Measurements from ENCODE around the gene GIT1. TPM values are rescaled to one million over a fixed set of nuclear protein-coding genes. Genes with fewer than 3 reads are reported as not detected.

The GIT1 gene
- total RNA-seq, 2 donors from 2014 or later = 24.1 to 35.3 TPM

DNA sequence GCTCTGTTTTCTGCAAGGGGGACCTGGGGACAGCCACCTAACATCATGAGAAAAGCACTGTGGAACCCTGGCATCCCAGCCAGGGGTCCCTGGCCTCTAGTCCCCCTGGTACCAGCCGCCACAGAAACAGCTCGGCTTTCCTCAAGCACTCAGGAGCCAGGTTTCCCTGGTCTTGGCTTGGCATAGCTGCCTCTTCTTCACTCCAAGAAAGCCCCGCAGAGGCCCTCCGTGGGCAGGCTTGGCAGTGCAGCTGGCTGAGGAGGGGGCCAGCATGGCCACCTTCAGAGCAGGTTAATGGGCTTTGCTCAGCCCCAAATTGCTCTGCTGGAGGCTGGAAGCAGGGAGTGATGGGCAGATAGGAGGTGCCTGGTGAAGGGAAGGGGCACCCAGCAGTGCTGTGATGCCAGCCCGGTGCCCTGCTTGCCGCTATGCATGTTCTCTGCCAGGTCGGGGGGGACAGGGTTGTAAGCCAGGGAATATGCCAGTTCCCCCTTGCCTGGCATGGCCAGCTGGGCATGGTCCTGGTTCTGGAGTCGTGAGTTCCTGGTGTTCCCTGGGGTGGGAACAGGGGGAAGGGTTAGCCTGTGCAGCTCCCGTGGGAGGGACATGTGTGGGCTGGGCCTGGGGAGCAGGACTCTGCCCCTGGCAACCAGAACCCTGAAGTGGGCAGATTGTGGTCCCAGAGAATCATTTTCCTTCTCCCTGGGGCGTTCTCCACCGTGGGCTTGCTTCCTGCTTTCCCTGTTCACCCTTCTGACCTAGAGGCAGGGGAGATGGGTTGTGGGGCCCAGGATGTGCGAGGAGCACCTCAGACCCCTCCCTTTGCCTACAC lies 6.7 kb upstream of the GIT1 start:
- H3K27ac ChIP-seq = no peak overlapping the region
- no peak for DNase-seq (ENCODE audit: low spot score)
- H3K36me3 ChIP-seq = no peaks in the 10 kb centered on the region
- H3K9me3 ChIP-seq = no peaks in the 10 kb centered on the region
- TF ChIP-seq, protein P1, sequence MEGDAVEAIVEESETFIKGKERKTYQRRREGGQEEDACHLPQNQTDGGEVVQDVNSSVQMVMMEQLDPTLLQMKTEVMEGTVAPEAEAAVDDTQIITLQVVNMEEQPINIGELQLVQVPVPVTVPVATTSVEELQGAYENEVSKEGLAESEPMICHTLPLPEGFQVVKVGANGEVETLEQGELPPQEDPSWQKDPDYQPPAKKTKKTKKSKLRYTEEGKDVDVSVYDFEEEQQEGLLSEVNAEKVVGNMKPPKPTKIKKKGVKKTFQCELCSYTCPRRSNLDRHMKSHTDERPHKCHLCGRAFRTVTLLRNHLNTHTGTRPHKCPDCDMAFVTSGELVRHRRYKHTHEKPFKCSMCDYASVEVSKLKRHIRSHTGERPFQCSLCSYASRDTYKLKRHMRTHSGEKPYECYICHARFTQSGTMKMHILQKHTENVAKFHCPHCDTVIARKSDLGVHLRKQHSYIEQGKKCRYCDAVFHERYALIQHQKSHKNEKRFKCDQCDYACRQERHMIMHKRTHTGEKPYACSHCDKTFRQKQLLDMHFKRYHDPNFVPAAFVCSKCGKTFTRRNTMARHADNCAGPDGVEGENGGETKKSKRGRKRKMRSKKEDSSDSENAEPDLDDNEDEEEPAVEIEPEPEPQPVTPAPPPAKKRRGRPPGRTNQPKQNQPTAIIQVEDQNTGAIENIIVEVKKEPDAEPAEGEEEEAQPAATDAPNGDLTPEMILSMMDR (IDR thresholded peaks at IDR 0.05) = no peak
- no peak for ATAC-seq (ENCODE audit: insufficient number of reproducible peaks, low FRiP score, low read depth)
- no peak overlapping the region for H3K4me3 ChIP-seq
- H3K4me1 ChIP-seq (ENCODE audit: control insufficient read depth in 1 of 2, low read depth in 2 of 2) = peaks cover 18 to 32% of the 10 kb centered on the region in 2 donors
- H3K27me3 ChIP-seq (replicated peaks; ENCODE audit: insufficient read depth) = no peaks in the 10 kb centered on the region

DNA sequence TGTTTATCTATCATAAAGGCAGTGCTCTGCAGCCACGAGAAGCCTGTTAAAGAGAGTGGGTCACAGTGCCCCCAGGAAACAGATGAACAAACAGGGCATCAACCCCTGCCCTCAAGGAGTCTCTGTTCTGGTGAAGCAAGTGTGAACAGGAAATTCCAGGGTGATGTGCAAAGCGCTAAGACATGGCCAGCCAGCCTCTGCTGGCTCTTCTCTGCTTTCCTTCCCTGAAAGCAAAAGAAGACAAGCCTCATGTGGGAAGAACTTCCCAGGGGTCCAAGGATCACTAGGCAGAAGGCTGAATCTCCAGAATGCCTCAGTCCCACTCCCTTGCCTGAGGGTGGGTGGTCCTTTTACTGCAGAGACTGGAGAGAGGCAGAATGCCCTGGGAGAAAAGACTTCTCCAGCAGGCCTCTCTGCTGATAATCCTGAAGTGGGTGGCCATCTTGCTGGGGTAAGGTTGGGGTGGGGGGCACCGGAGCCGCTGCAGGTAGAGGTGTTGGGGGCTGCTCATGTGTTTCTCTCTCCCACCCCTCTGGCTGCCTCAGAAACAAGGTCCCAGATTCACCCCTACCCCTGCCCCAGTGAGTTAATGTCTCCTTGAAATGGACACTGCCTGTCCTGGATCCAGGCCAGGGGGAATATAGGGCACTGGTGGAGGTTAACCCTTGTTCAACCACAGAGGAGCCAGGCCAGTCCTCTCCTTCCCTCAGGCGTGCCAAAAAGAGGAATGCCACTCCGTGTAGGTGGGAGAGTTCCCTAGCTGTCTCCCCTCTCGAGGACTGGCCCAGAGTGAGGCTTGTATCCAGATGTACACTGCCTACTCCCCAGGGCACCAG lies 5.9 kb upstream of the GIT1 start:
- H3K4me1 ChIP-seq (ENCODE audit: control insufficient read depth in 1 of 2, low read depth in 2 of 2) = peaks cover 25 to 40% of the 10 kb centered on the region in 2 donors
- H3K9me3 ChIP-seq = no peaks in the 10 kb centered on the region
- no peak for DNase-seq (ENCODE audit: low spot score)
- no peak overlapping the region for H3K4me3 ChIP-seq
- ATAC-seq (ENCODE audit: insufficient number of reproducible peaks, low FRiP score, low read depth) = no peak
- H3K27ac ChIP-seq = no peak overlapping the region
- TF ChIP-seq, protein P1 (IDR thresholded peaks at IDR 0.05) = no peak
- no peaks in the 10 kb centered on the region for H3K36me3 ChIP-seq
- no peaks in the 10 kb centered on the region for H3K27me3 ChIP-seq (replicated peaks; ENCODE audit: insufficient read depth)

DNA sequence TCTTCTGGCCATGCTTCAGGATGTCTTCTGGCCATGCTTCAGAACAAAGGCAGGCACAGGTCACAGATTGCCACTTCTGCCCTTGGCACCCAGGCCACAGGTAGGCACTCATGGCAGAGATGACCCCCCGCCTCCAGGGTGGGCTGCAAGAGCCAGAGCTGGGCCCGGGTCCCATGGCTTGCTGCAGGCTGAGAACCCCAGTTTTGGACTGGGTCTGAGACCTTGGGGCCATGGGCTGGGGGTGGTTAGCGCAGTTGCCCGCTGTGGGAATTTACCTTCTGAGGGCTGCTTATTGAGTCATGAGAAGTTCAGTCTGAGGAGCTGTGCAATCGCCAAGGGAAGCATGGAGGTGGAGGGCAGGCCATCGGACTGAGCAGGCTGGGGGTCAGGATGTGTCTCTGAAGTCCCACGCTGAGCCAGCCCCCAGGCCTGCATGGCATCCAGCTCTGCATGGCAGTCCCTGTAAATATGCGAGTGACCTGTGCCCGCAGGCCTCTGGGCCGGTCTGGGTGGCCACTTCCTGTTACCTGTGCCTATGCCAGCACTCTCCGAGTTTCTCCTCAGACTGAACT lies 5.2 kb upstream of the GIT1 start:
- TF ChIP-seq, protein P1 (IDR thresholded peaks at IDR 0.05) = no peak
- Histone ChIP-seq H3K36me3 (no peaks in the 10 kb centered on the region), H3K27me3 (replicated peaks; ENCODE audit: insufficient read depth) (no peaks in the 10 kb centered on the region), H3K4me1 (ENCODE audit: control insufficient read depth in 1 of 2, low read depth in 2 of 2) (peaks cover 32 to 48% of the 10 kb centered on the region in 2 donors), H3K4me3 (no peak overlapping the region), H3K27ac (no peak overlapping the region), H3K9me3 (no peaks in the 10 kb centered on the region)
- ATAC-seq (ENCODE audit: insufficient number of reproducible peaks, low FRiP score, low read depth) (no peak), DNase-seq (ENCODE audit: low spot score) (no peak)

DNA sequence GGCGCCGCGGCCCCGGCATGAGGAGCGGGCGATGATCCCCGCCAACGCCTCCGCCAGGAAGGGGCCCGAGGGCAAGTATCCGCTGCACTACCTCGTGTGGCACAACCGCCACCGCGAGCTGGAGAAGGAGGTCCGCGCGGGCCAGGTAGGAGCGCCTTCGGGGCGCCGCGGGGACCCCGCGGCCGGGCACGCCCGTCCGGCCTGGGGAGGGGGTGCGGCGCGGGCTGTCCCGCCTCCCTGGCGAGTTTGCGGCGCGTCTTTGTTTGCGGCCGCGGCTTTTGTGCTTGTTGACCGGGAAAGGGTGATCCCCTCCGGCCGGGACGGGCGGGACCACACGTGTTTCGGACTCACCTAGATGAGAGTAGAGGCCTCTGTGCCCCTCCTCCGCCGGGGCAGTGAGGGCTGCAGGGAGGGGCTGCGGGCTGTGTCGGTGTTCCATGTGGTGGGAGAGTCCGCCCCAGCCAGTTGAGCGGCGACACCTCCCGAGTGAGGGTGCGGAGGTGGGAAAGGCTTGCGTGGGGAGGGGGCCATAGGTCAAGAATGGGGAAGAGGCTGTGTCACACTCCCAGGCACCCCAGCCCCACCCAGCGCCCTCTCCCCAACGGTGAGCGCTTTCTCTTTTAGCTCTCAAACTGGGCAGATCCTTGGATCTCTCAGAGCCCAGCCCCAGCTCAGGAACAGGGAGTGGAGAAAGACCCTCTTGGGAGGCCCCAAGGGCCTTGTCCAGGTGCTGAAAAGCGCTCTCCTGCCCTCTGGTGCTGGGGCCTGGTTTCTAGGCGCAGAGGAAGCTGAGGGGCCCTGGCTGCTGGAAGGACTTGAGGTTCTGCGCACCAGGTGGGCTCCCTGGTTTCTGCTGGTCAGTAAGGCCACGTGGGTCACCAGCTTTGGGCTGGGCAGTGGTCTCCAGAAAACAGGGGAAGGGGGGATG lies 4.4 kb upstream of the GIT1 start:
- ATAC-seq (ENCODE audit: insufficient number of reproducible peaks, low FRiP score, low read depth) (no peak), DNase-seq (ENCODE audit: low spot score) (no peak)
- TF ChIP-seq, protein P1 (IDR thresholded peaks at IDR 0.05) = no peak
- Histone ChIP-seq H3K27ac (no peak overlapping the region), H3K4me1 (ENCODE audit: control insufficient read depth in 1 of 2, low read depth in 2 of 2) (peaks cover 32 to 48% of the 10 kb centered on the region in 2 donors), H3K9me3 (no peaks in the 10 kb centered on the region), H3K27me3 (replicated peaks; ENCODE audit: insufficient read depth) (no peaks in the 10 kb centered on the region), H3K36me3 (no peaks in the 10 kb centered on the region), H3K4me3 (peak overlapping the region; percentile 79)
